ENCODE results near the gene MCM6. TPM values are rescaled to one million over a fixed set of nuclear protein-coding genes. Genes with fewer than 3 reads are reported as not detected.
"Not testable (repeated sequence)": the region's sequence is repeated elsewhere in the genome, so short reads cannot be mapped to it uniquely, and the experiment has no call there.

The MCM6 gene
- polyA plus RNA-seq, 3 donors: 1.3 to 2.2 (median 1.7) TPM

- H3K4me2 ChIP-seq (replicated peaks; ENCODE audit: extremely low read depth, low read length, poor library complexity, severe bottlenecking); H3K79me2 ChIP-seq (ENCODE audit: insufficient read depth, low read length); H3K9me3 ChIP-seq (replicated peaks in 1 of 2; ENCODE audit: control insufficient read depth in 1 of 2, insufficient read depth in 1 of 2, low read length in 2 of 2); H3K4me3 ChIP-seq (replicated peaks in 1 of 3; ENCODE audit: low read depth in 2 of 3, low read length in 3 of 3); DNase-seq; H3K27me3 Mint-ChIP-seq (ENCODE audit: low read depth in 3 of 3); H3K36me3 Mint-ChIP-seq; H2AFZ ChIP-seq (ENCODE audit: insufficient read depth, low read depth, low read length, poor library complexity, severe bottlenecking); intact Hi-C loops (cut with micrococcal nuclease); H3K4me3 Mint-ChIP-seq; H3K9ac ChIP-seq (ENCODE audit: insufficient read depth, low read length, poor library complexity, severe bottlenecking); H3K27ac ChIP-seq (ENCODE audit: low read depth in 1 of 2, low read length in 2 of 2); H3K36me3 ChIP-seq (replicated peaks in 1 of 2; ENCODE audit: control insufficient read depth in 1 of 2, insufficient read depth in 2 of 2, low read length in 2 of 2); H3K27me3 ChIP-seq (ENCODE audit: control insufficient read depth in 2 of 2, insufficient read depth in 2 of 2, low read length in 2 of 2); H4K20me1 ChIP-seq (ENCODE audit: insufficient read depth, low read length): not testable (repeated sequence)
- 0% methylated on average over 1 of the region's 4 CpGs for WGBS (ENCODE audit: insufficient coverage)
- peak; percentile 9 for TF ChIP-seq CTCF (IDR thresholded peaks at IDR 0.05)
- H3K4me1 Mint-ChIP-seq: peaks cover 31% of the 10 kb centered on the region
- H3K27ac Mint-ChIP-seq: peak overlapping the region in 1 of 7 donors; percentile 15
- H3K4me1 ChIP-seq (ENCODE audit: control insufficient read depth in 1 of 2, insufficient read depth in 2 of 2, low read length in 2 of 2): peaks cover 11 to 15% of the 10 kb centered on the region in 2 donors
- H3K9me3 Mint-ChIP-seq: peaks cover 1 to 11% (median 8%) of the 10 kb centered on the region in 7 donors
Observed at GRCh38 chr2:135795641-135796040, 80.6 kb downstream of the MCM6 start.

- Histone ChIP-seq H3K4me2 (replicated peaks; ENCODE audit: extremely low read depth, low read length, poor library complexity, severe bottlenecking) (no peak overlapping the region), H3K27me3 (ENCODE audit: control insufficient read depth in 2 of 2, insufficient read depth in 2 of 2, low read length in 2 of 2) (no peaks in the 10 kb centered on the region), H3K4me1 (ENCODE audit: control insufficient read depth in 1 of 2, insufficient read depth in 2 of 2, low read length in 2 of 2) (peaks cover 9 to 15% of the 10 kb centered on the region in 2 donors), H3K4me3 (replicated peaks in 1 of 3; ENCODE audit: low read depth in 2 of 3, low read length in 3 of 3) (no peak overlapping the region), H3K27ac (ENCODE audit: low read depth in 1 of 2, low read length in 2 of 2) (no peak overlapping the region), H3K9me3 (replicated peaks in 1 of 2; ENCODE audit: control insufficient read depth in 1 of 2, insufficient read depth in 1 of 2, low read length in 2 of 2) (no peaks in the 10 kb centered on the region), H3K79me2 (ENCODE audit: insufficient read depth, low read length) (no peaks in the 10 kb centered on the region), H3K36me3 (replicated peaks in 1 of 2; ENCODE audit: control insufficient read depth in 1 of 2, insufficient read depth in 2 of 2, low read length in 2 of 2) (peaks cover 0 to under 1% of the 10 kb centered on the region in 2 donors), H2AFZ (ENCODE audit: insufficient read depth, low read depth, low read length, poor library complexity, severe bottlenecking) (no peak overlapping the region), H3K9ac (ENCODE audit: insufficient read depth, low read length, poor library complexity, severe bottlenecking) (no peak overlapping the region), H4K20me1 (ENCODE audit: insufficient read depth, low read length) (no peaks in the 10 kb centered on the region)
- intact Hi-C loops (cut with micrococcal nuclease): no loop called here
- Mint-ChIP-seq H3K9me3 (no peaks in the 10 kb centered on the region), H3K36me3 (no peaks in the 10 kb centered on the region), H3K4me3 (no peak overlapping the region), H3K27ac (no peak overlapping the region), H3K27me3 (ENCODE audit: low read depth in 3 of 3) (peaks cover 3 to 9% (median 9%) of the 10 kb centered on the region in 3 donors), H3K4me1 (peaks cover 19% of the 10 kb centered on the region)
- WGBS (ENCODE audit: insufficient coverage): 97% methylated on average over 5 of the region's 7 CpGs
- DNase-seq: no peak
- no peak for TF ChIP-seq CTCF (IDR thresholded peaks at IDR 0.05)
Observed at GRCh38 chr2:135792401-135793150, 83.7 kb downstream of the MCM6 start.

All from CD14-positive monocyte (primary cell).